SK-N-SH (cell line): ENCODE measurements around the gene ERGIC1. TPM values are rescaled to one million over a fixed set of nuclear protein-coding genes. Genes with fewer than 3 reads are reported as not detected.

Source experiments
- CTCF ChIA-PET: fragments of 300-600, 350-600 bp; formaldehyde crosslinking; extraction: SDS; loops from one replicate; lab custom pipeline; 2021; lab: Yijun Ruan, JAX
- POLR2A ChIA-PET: fragments of 350-600 bp; sonication (Branson Sonifier 250); formaldehyde crosslinking; extraction: SDS; loops from one replicate; lab custom pipeline; 2020; ENCODE audit warnings: antibody characterized with exemption, inconsistent platforms; lab: Yijun Ruan, JAX
- DNase-seq: peaks from one replicate; pipeline ENCODE4 v3.0.0; 2012
- H2AFZ ChIP-seq: fragments of 200-600 bp; sonication (generic); 2 replicates; pipeline ENCODE4 v1.8.1; 2016; ENCODE audit warnings: antibody characterized with exemption, mild to moderate bottlenecking, low read depth
- H3F3A ChIP-seq: fragments of 200-600 bp; sonication (generic); replicated peaks from 2 replicates; pipeline ENCODE3; 2016; ENCODE audit warnings: antibody characterized with exemption, mild to moderate bottlenecking; ENCODE audit not compliant: insufficient read depth
- H3K27ac ChIP-seq, 2 experiments: fragments of 200-500 bp in 1 of 2; fragments of 200-600 bp in 1 of 2; sonication (Bioruptor generic) in 1 of 2; sonication (generic), shearing (Covaris generic) in 1 of 2; 2 replicates each; pipeline versions ENCODE4 v1.5.1 to v1.6.1; 2014 to 2016; ENCODE audit warnings: low read depth in 2 of 2, inconsistent platforms in 1 of 2, low read length in 1 of 2, mild to moderate bottlenecking in 1 of 2, mixed read lengths in 1 of 2
- H3K27me3 ChIP-seq: fragments of 200-600 bp; sonication (generic), shearing (Covaris generic); 2 replicates; pipeline ENCODE4 v1.6.1; 2016; ENCODE audit warnings: mixed run types; ENCODE audit not compliant: insufficient read depth
- H3K36me3 ChIP-seq, 2 experiments: fragments of 200-500 bp in 1 of 2; fragments of 200-600 bp in 1 of 2; sonication (Bioruptor generic) in 1 of 2; sonication (generic) in 1 of 2; replicated peaks in 1 of 2; 2 replicates each; pipeline versions ENCODE3 to v1.5.1; 2014 to 2016; ENCODE audit warnings: low read length in 1 of 2, mild to moderate bottlenecking in 1 of 2; ENCODE audit not compliant: insufficient read depth in 2 of 2, control insufficient read depth in 1 of 2
- H3K4me1 ChIP-seq, 2 experiments: fragments of 200-500 bp in 1 of 2; fragments of 200-600 bp in 1 of 2; sonication (Bioruptor generic) in 1 of 2; sonication (generic), shearing (Covaris generic) in 1 of 2; 2 replicates each; pipeline versions ENCODE4 v1.5.1 to v1.6.1; 2014 to 2016; ENCODE audit warnings: low read depth in 1 of 2, low read length in 1 of 2, mixed run types in 1 of 2; ENCODE audit not compliant: insufficient read depth in 2 of 2, control insufficient read depth in 1 of 2
- H3K4me2 ChIP-seq: fragments of 200-600 bp; sonication (generic), shearing (Covaris generic); 2 replicates; pipeline ENCODE4 v1.6.1; 2017; ENCODE audit warnings: mixed run types
- H3K4me3 ChIP-seq, 2 experiments: fragments of 200-500 bp in 1 of 2; fragments of 200-600 bp in 1 of 2; sonication (Bioruptor generic) in 1 of 2; sonication (generic), shearing (Covaris generic) in 1 of 2; 2 replicates each; pipeline versions ENCODE4 v1.5.1 to v1.8.1; 2014 to 2016; ENCODE audit warnings: low read depth in 2 of 2, inconsistent platforms in 1 of 2, low read length in 1 of 2, mild to moderate bottlenecking in 1 of 2, mixed read lengths in 1 of 2, moderate library complexity in 1 of 2
- H3K79me2 ChIP-seq: fragments of 200-600 bp; sonication (generic); 2 replicates; pipeline ENCODE4 v1.8.1; 2017; ENCODE audit warnings: mild to moderate bottlenecking; ENCODE audit not compliant: insufficient read depth
- H3K9ac ChIP-seq: fragments of 200-600 bp; sonication (generic); 2 replicates; pipeline ENCODE4 v1.6.1; 2017; ENCODE audit warnings: mixed run types
- H3K9me2 ChIP-seq: fragments of 200-600 bp; sonication (generic); 2 replicates; pipeline ENCODE4 v1.6.1; 2017; ENCODE audit warnings: mixed run types
- H3K9me3 ChIP-seq: fragments of 200-600 bp; sonication (generic); 2 replicates; pipeline ENCODE4 v1.6.1; 2017; ENCODE audit warnings: mixed run types, mild to moderate bottlenecking, moderate library complexity
- H4K20me1 ChIP-seq: fragments of 200-600 bp; sonication (generic); 2 replicates; pipeline ENCODE4 v1.6.1; 2017; ENCODE audit warnings: mild to moderate bottlenecking, mixed run types; ENCODE audit not compliant: insufficient read depth
- EZH2phosphoT487 ChIP-seq: fragments of 200-600 bp; sonication (generic); IDR thresholded peaks from 2 replicates; pipeline ENCODE4 v1.6.1; 2017; ENCODE audit warnings: low read depth, mixed run types, mild to moderate bottlenecking, antibody characterized with exemption, moderate library complexity, borderline replicate concordance
- GATA2 ChIP-seq: sonication (generic); formaldehyde crosslinking; IDR thresholded peaks from 2 replicates; pipeline ENCODE4 v1.5.0; 2020; ENCODE audit warnings: mild to moderate bottlenecking, missing genetic modification reagents
- NRF1 ChIP-seq: IDR thresholded peaks from 2 replicates; pipeline ENCODE4 v1.6.1; 2012; ENCODE audit warnings: low read depth, mild to moderate bottlenecking, low read length
- RCOR1 ChIP-seq: fragments of 150-350 bp; IDR thresholded peaks from 2 replicates; pipeline ENCODE4 v1.6.1; 2017; ENCODE audit warnings: antibody characterized with exemption, low read length
- RFX5 ChIP-seq: IDR thresholded peaks from 2 replicates; pipeline ENCODE4 v1.6.1; 2012; ENCODE audit warnings: mild to moderate bottlenecking, improper control_type of control experiment, low read length
- RXRA ChIP-seq: IDR thresholded peaks from 2 replicates; pipeline ENCODE4 v1.4.0; 2012; ENCODE audit warnings: low read depth, mild to moderate bottlenecking, borderline replicate concordance
- SMC3 ChIP-seq: IDR thresholded peaks from 2 replicates; pipeline ENCODE4 v1.6.1; 2012; ENCODE audit warnings: low read depth, low read length, improper control_type of control experiment
- TAF1 ChIP-seq: IDR thresholded peaks from 2 replicates; pipeline ENCODE4 v1.6.1; 2012; ENCODE audit warnings: low read depth, mild to moderate bottlenecking, low read length, moderate library complexity, borderline replicate concordance
- TEAD4 ChIP-seq: IDR thresholded peaks from 2 replicates; pipeline ENCODE4 v1.4.0; 2012; ENCODE audit warnings: mild to moderate bottlenecking, borderline replicate concordance; ENCODE audit not compliant: insufficient read depth
- WGBS: methylation state at CpG from one replicate; pipeline ENCODE4 v1.1.6; 2017; ENCODE audit warnings: low lambda C conversion rate; 5-methylcytosine and 5-hydroxymethylcytosine counted together
- polyA plus RNA-seq, 3 experiments: library from polyadenylated mRNA; depleted of rRNA; stranded (reverse); fragments of >200 nt; gene quantifications; 2 replicates each; pipeline ENCODE4 v1.2.3, GENCODE V29; 2012
- TF ChIP-seq, protein P1 (sequence below): IDR thresholded peaks from 2 replicates; pipeline ENCODE4 v1.6.1; 2012; ENCODE audit warnings: mild to moderate bottlenecking, low read depth, low read length, moderate library complexity

ERGIC1 gene
- polyA plus RNA-seq, 1 of the 3 experiments (the other 2 are of a cell fraction) = 101 TPM

DNA sequence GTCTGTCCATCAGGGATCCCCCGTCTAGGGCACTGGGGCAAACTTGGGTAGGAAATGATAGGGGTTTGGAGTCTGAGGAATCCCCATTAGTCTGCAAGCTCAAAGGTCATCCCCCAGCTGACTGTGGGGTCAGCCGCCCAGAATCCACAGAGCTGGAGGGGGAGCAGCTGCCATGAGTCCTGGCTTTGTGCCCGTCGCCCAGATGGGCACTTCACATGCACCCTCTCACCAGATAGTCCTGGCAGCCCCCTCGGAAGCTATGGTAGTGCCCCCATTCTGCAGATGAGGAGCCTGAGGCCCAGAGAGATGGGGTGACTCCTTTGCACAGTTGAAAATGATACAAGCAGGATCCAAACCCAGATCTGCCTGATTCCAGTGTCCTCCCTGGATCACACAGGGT is 89.5 kb downstream of the ERGIC1 start:
- no peak overlapping the region for H3K27ac ChIP-seq

DNA sequence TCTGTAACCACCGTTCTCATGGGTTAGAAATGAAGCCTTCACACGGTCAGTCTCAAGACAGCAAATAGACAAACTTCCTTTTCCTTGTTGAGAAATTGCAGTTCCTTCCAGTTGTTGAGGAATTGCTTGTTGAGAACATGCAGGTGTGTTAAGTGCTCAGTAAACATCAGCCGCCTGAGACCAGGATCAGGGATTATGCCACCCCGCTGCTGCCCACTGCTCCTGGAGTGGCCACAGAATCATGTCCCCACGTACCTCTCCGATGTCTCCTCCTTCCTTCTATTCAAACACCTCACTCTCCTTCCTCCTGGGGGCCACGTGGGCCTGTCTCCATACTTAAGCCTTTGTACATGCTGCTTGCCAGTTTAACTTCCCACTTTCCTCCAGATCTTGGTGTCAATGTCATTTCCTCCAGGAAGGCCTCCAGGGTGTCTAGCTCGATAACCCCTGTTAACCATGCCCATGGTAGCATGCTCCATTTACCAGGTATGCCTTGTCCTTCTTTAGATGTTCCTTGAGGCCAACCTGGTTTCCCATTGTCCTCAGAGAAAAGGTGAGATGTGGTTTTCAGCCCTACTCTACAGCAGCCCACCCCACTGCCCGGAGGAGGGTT is 91.4 kb downstream of the ERGIC1 start:
- WGBS = 86% methylated on average over 9 of the region's 9 CpGs
- CTCF ChIA-PET = interaction anchor here (1.5 to 23.2 kb wide), 5 partner anchors 7 to 228 kb away, joined by 4 to 508 read pairs (median 6); no protein-coding TSS in a partner anchor

More for the DNA sequence above, 89.5 kb downstream of the ERGIC1 start:
- Histone ChIP-seq H3K9me3 (no peaks in the 10 kb centered on the region), H3K27me3 (no peaks in the 10 kb centered on the region), H3K36me3 (peaks cover 17 to 21% of the 10 kb centered on the region in 2 experiments), H3K9ac (no peak overlapping the region), H3K4me3 (no peak overlapping the region)
- TF ChIP-seq SMC3 (no peak), RFX5 (no peak)
- TF ChIP-seq, all 33 proteins: peak for 0
- no peak overlapping the region for H3K4me2 ChIP-seq
- no peaks in the 10 kb centered on the region for H3K79me2 ChIP-seq
- no peaks in the 10 kb centered on the region for H4K20me1 ChIP-seq
- WGBS = 86% methylated on average over 1 of the region's 5 CpGs
- CTCF ChIA-PET = interaction anchor here (0.8 to 23.2 kb wide), 5 partner anchors 9 to 444 kb away, joined by 3 to 508 read pairs (median 6); no protein-coding TSS in a partner anchor
- peaks cover 0 to 11% of the 10 kb centered on the region in 2 experiments; a peak in 2 of 4 replicates for H3K4me1 ChIP-seq
- no peak for DNase-seq
- H3K9me2 ChIP-seq = no peaks in the 10 kb centered on the region
- POLR2A ChIA-PET = no interaction called here
- H2AFZ ChIP-seq = no peak overlapping the region
- peaks cover 8% of the 10 kb centered on the region for H3F3A ChIP-seq

More for the DNA sequence above, 91.4 kb downstream of the ERGIC1 start:
- Histone ChIP-seq H3K27me3 (no peaks in the 10 kb centered on the region), H3F3A (peaks cover 15% of the 10 kb centered on the region), H3K36me3 (peaks cover 9 to 10% of the 10 kb centered on the region in 2 experiments), H3K4me1 (peaks cover 0 to 2% of the 10 kb centered on the region in 2 experiments; a peak in 1 of 4 replicates), H2AFZ (no peak overlapping the region), H3K9me3 (no peaks in the 10 kb centered on the region), H3K9ac (no peak overlapping the region), H4K20me1 (no peaks in the 10 kb centered on the region), H3K27ac (no peak overlapping the region), H3K4me2 (no peak overlapping the region), H3K9me2 (no peaks in the 10 kb centered on the region), H3K79me2 (no peaks in the 10 kb centered on the region), H3K4me3 (no peak overlapping the region)
- DNase-seq = no peak
- TF ChIP-seq RXRA (no peak), TAF1 (no peak), RCOR1 (no peak), GATA2 (CRISPR knock-in tag) (no peak), NRF1 (no peak), EZH2phosphoT487 (no peak), TEAD4 (no peak)
- TF ChIP-seq, protein P1, sequence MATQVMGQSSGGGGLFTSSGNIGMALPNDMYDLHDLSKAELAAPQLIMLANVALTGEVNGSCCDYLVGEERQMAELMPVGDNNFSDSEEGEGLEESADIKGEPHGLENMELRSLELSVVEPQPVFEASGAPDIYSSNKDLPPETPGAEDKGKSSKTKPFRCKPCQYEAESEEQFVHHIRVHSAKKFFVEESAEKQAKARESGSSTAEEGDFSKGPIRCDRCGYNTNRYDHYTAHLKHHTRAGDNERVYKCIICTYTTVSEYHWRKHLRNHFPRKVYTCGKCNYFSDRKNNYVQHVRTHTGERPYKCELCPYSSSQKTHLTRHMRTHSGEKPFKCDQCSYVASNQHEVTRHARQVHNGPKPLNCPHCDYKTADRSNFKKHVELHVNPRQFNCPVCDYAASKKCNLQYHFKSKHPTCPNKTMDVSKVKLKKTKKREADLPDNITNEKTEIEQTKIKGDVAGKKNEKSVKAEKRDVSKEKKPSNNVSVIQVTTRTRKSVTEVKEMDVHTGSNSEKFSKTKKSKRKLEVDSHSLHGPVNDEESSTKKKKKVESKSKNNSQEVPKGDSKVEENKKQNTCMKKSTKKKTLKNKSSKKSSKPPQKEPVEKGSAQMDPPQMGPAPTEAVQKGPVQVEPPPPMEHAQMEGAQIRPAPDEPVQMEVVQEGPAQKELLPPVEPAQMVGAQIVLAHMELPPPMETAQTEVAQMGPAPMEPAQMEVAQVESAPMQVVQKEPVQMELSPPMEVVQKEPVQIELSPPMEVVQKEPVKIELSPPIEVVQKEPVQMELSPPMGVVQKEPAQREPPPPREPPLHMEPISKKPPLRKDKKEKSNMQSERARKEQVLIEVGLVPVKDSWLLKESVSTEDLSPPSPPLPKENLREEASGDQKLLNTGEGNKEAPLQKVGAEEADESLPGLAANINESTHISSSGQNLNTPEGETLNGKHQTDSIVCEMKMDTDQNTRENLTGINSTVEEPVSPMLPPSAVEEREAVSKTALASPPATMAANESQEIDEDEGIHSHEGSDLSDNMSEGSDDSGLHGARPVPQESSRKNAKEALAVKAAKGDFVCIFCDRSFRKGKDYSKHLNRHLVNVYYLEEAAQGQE = no peak
- POLR2A ChIA-PET = no interaction called here
